GM18502 (cell line): ENCODE data around the gene RBM4B.

Experiments used
- ATAC-seq: cut with Tn5 transposase; IDR thresholded peaks from one replicate; pipeline ENCODE4 v1.9.1; 2021; ENCODE audit warnings: mild to moderate bottlenecking; ENCODE audit not compliant: unreplicated experiment, poor library complexity

RBM4B gene

DNA sequence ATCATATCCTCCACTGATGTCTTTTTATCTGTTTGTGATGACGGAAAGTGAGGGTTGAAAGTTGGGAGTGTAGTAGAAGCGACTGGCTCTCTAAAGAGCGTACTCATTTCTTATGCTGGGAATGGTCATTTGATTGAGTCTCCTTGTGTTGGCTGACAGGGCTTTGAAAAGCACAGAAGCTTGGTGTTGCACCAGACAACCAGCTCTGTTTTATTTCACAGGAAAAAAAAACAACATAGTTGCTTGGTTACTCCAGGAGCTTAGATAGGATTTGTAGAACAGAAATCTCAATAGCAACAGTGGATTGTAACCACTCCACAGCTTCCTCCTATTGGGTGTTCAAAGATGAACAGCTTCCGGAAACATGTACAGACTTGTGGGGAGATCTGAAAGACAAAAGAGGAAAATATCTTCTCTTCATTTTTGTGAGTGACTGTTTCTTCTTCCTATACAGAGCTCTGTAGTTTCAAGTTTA, 58.6 kb downstream of the RBM4B start:
- no peak for ATAC-seq

DNA sequence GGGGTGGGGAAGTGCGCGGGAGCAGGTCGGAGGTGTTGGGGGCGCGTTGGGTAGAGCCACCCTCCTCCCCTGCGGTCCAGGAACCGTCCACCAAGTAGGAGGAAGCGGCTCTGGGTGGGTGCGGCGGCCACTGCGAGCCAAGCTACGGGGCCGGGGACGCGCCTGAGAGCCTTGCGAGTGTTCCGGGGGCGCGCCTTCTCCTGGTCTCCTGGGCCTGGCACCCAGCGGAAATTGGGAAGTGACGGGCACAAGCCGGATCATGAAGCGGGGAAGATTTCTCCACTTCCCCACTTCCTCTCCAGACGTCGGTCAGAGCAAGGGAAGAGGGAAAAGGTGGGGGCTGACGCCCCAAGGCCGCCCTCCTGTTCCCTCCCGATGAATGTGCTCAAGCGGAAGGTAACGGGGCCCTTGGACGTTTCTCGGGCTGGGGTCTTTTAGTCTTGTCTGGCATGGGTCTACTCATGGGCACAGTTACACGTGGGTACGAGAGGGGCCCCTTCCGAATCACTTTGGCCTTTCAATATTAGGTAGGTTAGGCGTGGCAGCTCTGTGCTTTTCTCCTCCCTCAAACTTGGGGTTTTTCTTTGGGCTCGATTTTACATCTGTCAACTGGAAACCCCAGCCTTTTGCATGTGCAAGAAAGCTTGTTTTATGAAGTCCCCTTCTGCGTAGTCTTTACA, 60.4 kb downstream of the RBM4B start:
- no peak for ATAC-seq

DNA sequence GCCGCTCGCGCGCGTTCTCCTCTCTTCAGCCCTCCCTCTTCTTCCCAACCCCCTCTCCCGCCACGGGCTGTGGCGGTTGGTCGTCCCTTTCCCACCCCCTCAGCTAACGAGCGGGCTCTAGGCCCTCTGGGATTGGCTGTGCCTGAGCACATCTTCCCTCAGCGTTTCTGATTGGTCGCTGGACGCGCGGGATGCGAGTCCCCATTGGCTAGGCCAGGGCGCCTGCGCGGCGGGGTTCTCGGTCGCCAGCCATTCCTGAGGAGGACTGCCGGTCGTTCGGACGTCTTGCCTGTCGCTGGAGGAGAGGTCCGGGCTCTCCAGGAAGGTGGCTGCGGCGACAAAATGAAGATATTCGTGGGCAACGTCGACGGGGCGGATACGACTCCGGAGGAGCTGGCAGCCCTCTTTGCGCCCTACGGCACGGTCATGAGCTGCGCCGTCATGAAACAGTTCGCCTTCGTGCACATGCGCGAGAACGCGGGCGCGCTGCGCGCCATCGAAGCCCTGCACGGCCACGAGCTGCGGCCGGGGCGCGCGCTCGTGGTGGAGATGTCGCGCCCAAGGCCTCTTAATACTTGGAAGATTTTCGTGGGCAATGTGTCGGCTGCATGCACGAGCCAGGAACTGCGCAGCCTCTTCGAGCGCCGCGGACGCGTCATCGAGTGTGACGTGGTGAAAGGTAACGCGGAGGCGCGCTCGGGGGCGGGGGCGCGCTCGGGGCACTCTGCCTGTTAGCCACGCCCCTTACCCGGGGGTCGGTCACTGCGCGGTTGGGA, 61.1 kb downstream of the RBM4B start, which contains the start of gene RBM14:
Gene RBM14, plus strand, starts transcription at position 252 of the 776 bp plus-strand sequence. Its CDS starts 91 bp downstream, at position 343.
- ATAC-seq = peak; percentile 91
